ENCODE measurements around the gene MMP7.

The MMP7 gene

GRCh38 chr11:102491969-102492368 lies 38.6 kb downstream of the MMP7 start:
- FAIRE-seq: no peak
- DNase-seq (ENCODE audit: insufficient read length): no peak
- TF ChIP-seq TAF1 (IDR thresholded peaks at IDR 0.05; ENCODE audit: borderline replicate concordance, low read depth, low read length): no peak

- DNase-seq (ENCODE audit: insufficient read length) (no peak), FAIRE-seq (peak; percentile 38)
- no peak for TF ChIP-seq POLR2AphosphoS5 (IDR thresholded peaks at IDR 0.05; ENCODE audit: low read depth, low read length)
These were observed 41.1 kb downstream of the MMP7 start for GRCh38 chr11:102489186-102490145.

GRCh38 chr11:102488208-102488607 lies 42.3 kb downstream of the MMP7 start:
- DNase-seq (ENCODE audit: insufficient read length): no peak
- TF ChIP-seq POLR2AphosphoS5 (IDR thresholded peaks at IDR 0.05; ENCODE audit: low read depth, low read length) (no peak), TAF1 (IDR thresholded peaks at IDR 0.05; ENCODE audit: borderline replicate concordance, low read depth, low read length) (no peak), POLR2A (IDR thresholded peaks at IDR 0.05; ENCODE audit: low read depth, low read length) (no peak)
- FAIRE-seq: peak; percentile 86

GRCh38 chr11:102487214-102487613 lies 43.3 kb downstream of the MMP7 start:
- DNase-seq (ENCODE audit: insufficient read length) (no peak), FAIRE-seq (peak; percentile 58)
- no peak for TF ChIP-seq TAF1 (IDR thresholded peaks at IDR 0.05; ENCODE audit: borderline replicate concordance, low read depth, low read length)
- no peak for TF ChIP-seq POLR2AphosphoS5 (IDR thresholded peaks at IDR 0.05; ENCODE audit: low read depth, low read length)
- TF ChIP-seq POLR2A (IDR thresholded peaks at IDR 0.05; ENCODE audit: low read depth, low read length): no peak

GRCh38 chr11:102486584-102486983 lies 44.0 kb downstream of the MMP7 start:
- no peak for FAIRE-seq
- no peak for DNase-seq (ENCODE audit: insufficient read length)
- TF ChIP-seq POLR2AphosphoS5 (IDR thresholded peaks at IDR 0.05; ENCODE audit: low read depth, low read length): no peak
- no peak for TF ChIP-seq POLR2A (IDR thresholded peaks at IDR 0.05; ENCODE audit: low read depth, low read length)
- no peak for TF ChIP-seq TAF1 (IDR thresholded peaks at IDR 0.05; ENCODE audit: borderline replicate concordance, low read depth, low read length)

GRCh38 chr11:102485095-102485722 lies 45.3 kb downstream of the MMP7 start:
- TF ChIP-seq TAF1 (IDR thresholded peaks at IDR 0.05; ENCODE audit: borderline replicate concordance, low read depth, low read length) (no peak), POLR2AphosphoS5 (IDR thresholded peaks at IDR 0.05; ENCODE audit: low read depth, low read length) (no peak), POLR2A (IDR thresholded peaks at IDR 0.05; ENCODE audit: low read depth, low read length) (no peak)
- no peak for FAIRE-seq
- DNase-seq (ENCODE audit: insufficient read length): no peak

- DNase-seq (ENCODE audit: insufficient read length) (no peak), FAIRE-seq (no peak)
- TF ChIP-seq POLR2AphosphoS5 (IDR thresholded peaks at IDR 0.05; ENCODE audit: low read depth, low read length): no peak
- no peak for TF ChIP-seq TAF1 (IDR thresholded peaks at IDR 0.05; ENCODE audit: borderline replicate concordance, low read depth, low read length)
- no peak for TF ChIP-seq POLR2A (IDR thresholded peaks at IDR 0.05; ENCODE audit: low read depth, low read length)
These were observed 48.1 kb downstream of the MMP7 start for GRCh38 chr11:102482433-102482832.

- DNase-seq (ENCODE audit: insufficient read length): no peak
- TF ChIP-seq POLR2A (IDR thresholded peaks at IDR 0.05; ENCODE audit: low read depth, low read length): no peak
- no peak for TF ChIP-seq TAF1 (IDR thresholded peaks at IDR 0.05; ENCODE audit: borderline replicate concordance, low read depth, low read length)
- no peak for TF ChIP-seq POLR2AphosphoS5 (IDR thresholded peaks at IDR 0.05; ENCODE audit: low read depth, low read length)
- peak; percentile 62 for FAIRE-seq
These were observed 50.8 kb downstream of the MMP7 start for GRCh38 chr11:102479733-102480132.

GRCh38 chr11:102478673-102479299 lies 51.8 kb downstream of the MMP7 start:
- DNase-seq (ENCODE audit: insufficient read length) (no peak), FAIRE-seq (no peak)
- TF ChIP-seq POLR2AphosphoS5 (IDR thresholded peaks at IDR 0.05; ENCODE audit: low read depth, low read length) (no peak), POLR2A (IDR thresholded peaks at IDR 0.05; ENCODE audit: low read depth, low read length) (no peak), TAF1 (IDR thresholded peaks at IDR 0.05; ENCODE audit: borderline replicate concordance, low read depth, low read length) (no peak)

GRCh38 chr11:102476812-102477211 lies 53.7 kb downstream of the MMP7 start:
- TF ChIP-seq TAF1 (IDR thresholded peaks at IDR 0.05; ENCODE audit: borderline replicate concordance, low read depth, low read length): no peak
- TF ChIP-seq POLR2A (IDR thresholded peaks at IDR 0.05; ENCODE audit: low read depth, low read length): no peak
- TF ChIP-seq POLR2AphosphoS5 (IDR thresholded peaks at IDR 0.05; ENCODE audit: low read depth, low read length): no peak
- FAIRE-seq (peak; percentile 81), DNase-seq (ENCODE audit: insufficient read length) (no peak)

- DNase-seq (ENCODE audit: insufficient read length): no peak
- TF ChIP-seq POLR2AphosphoS5 (IDR thresholded peaks at IDR 0.05; ENCODE audit: low read depth, low read length): no peak
- TF ChIP-seq POLR2A (IDR thresholded peaks at IDR 0.05; ENCODE audit: low read depth, low read length): no peak
- TF ChIP-seq TAF1 (IDR thresholded peaks at IDR 0.05; ENCODE audit: borderline replicate concordance, low read depth, low read length): no peak
- FAIRE-seq: no peak
These were observed 54.5 kb downstream of the MMP7 start for GRCh38 chr11:102476069-102476468.

All from GM12892 (cell line).